Progenitor cell of endocrine pancreas (in vitro differentiated cells): ENCODE results near the gene KCNA1. TPM values are rescaled to one million over a fixed set of nuclear protein-coding genes. Genes with fewer than 3 reads are reported as not detected.

Source experiments
- DNase-seq: peaks from one replicate; pipeline ENCODE4 v3.0.0; 2021; ENCODE audit warnings: low spot score; ENCODE audit not compliant: unreplicated experiment
- H3K27ac Mint-ChIP-seq: 2 replicates; pipeline ENCODE4 v1.8.0; 2021; ENCODE audit warnings: mild to moderate bottlenecking, moderate library complexity, mixed read lengths
- H3K27me3 Mint-ChIP-seq: 2 replicates; pipeline ENCODE4 v1.8.0; 2021; ENCODE audit warnings: mixed read lengths
- H3K36me3 Mint-ChIP-seq: 2 replicates; pipeline ENCODE4 v1.8.0; 2022; ENCODE audit warnings: mixed read lengths; ENCODE audit not compliant: insufficient read depth
- H3K4me1 Mint-ChIP-seq: 2 replicates; pipeline ENCODE4 v1.8.0; 2021; ENCODE audit warnings: low read depth, mixed read lengths
- H3K4me3 Mint-ChIP-seq: 2 replicates; pipeline ENCODE4 v1.8.0; 2021; ENCODE audit warnings: low read depth, mild to moderate bottlenecking, moderate library complexity, mixed read lengths
- H3K9me3 Mint-ChIP-seq: 2 replicates; pipeline ENCODE4 v1.8.0; 2021; ENCODE audit warnings: low read depth, mixed read lengths
- total RNA-seq: library from RNA; stranded (reverse); gene quantifications from 2 replicates; pipeline ENCODE4 v1.2.1, GENCODE V29; 2021
- TF ChIP-seq, protein P1 (sequence below): fragments of 200-600 bp; sonication (generic); IDR thresholded peaks from one replicate; pipeline ENCODE4 v1.5.0; 2021; ENCODE audit warnings: antibody characterized with exemption, mild to moderate bottlenecking; ENCODE audit not compliant: unreplicated experiment

The KCNA1 gene
- total RNA-seq, 1 donor from 2014 or later = not detected

DNA sequence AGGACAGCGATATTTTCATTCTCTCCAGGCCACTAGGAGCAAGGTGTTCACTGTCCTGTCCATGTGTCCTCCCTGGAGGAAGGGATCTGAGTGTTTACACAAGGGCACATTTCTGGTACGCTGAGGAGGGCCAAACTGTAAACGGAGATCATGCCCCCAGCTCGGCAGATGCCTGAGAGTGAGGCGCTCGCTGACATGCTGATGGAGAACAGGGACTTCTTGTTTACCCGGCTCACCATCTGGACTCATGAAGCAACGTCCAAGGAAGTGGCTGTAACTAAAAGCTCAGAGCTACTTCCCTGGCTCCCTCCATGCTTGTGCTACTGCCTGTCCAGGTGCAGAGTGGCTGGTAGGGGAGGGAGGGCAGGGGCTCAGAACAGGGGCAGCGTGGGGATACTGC, 43.4 kb upstream of the KCNA1 start:
- H3K4me3 Mint-ChIP-seq = no peak overlapping the region
- H3K4me1 Mint-ChIP-seq = no peaks in the 10 kb centered on the region
- no peak for DNase-seq
- peaks cover 90% of the 10 kb centered on the region for H3K27me3 Mint-ChIP-seq
- no peaks in the 10 kb centered on the region for H3K9me3 Mint-ChIP-seq
- H3K36me3 Mint-ChIP-seq = no peaks in the 10 kb centered on the region
- no peak overlapping the region for H3K27ac Mint-ChIP-seq
- TF ChIP-seq, protein P1, sequence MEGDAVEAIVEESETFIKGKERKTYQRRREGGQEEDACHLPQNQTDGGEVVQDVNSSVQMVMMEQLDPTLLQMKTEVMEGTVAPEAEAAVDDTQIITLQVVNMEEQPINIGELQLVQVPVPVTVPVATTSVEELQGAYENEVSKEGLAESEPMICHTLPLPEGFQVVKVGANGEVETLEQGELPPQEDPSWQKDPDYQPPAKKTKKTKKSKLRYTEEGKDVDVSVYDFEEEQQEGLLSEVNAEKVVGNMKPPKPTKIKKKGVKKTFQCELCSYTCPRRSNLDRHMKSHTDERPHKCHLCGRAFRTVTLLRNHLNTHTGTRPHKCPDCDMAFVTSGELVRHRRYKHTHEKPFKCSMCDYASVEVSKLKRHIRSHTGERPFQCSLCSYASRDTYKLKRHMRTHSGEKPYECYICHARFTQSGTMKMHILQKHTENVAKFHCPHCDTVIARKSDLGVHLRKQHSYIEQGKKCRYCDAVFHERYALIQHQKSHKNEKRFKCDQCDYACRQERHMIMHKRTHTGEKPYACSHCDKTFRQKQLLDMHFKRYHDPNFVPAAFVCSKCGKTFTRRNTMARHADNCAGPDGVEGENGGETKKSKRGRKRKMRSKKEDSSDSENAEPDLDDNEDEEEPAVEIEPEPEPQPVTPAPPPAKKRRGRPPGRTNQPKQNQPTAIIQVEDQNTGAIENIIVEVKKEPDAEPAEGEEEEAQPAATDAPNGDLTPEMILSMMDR = no peak

DNA sequence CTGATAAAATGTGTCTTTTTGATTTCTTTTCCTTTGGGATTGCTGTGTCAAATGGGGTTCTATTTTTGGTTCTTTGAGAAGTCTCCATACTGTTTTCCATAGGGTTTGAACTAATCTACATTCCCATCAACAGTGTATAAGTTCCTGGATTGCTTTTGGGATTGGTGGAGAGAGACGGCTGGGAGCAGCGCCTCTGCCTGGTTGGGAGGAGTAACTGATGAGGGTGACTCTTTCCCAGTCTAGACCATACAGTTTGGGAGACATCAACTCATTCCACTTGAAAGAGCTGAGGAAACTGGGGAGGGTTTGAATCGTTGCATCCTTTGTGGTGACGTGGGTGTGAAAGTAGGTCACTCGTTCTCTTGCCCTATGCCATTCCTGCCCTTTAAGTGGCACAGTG, 42.3 kb upstream of the KCNA1 start:
- no peaks in the 10 kb centered on the region for H3K9me3 Mint-ChIP-seq
- no peaks in the 10 kb centered on the region for H3K4me1 Mint-ChIP-seq
- TF ChIP-seq, protein P1 = no peak
- no peak overlapping the region for H3K27ac Mint-ChIP-seq
- no peaks in the 10 kb centered on the region for H3K36me3 Mint-ChIP-seq
- DNase-seq = no peak
- H3K27me3 Mint-ChIP-seq = peaks cover 91% of the 10 kb centered on the region
- no peak overlapping the region for H3K4me3 Mint-ChIP-seq

- H3K27me3 Mint-ChIP-seq = peaks cover 78% of the 10 kb centered on the region
Observed at GRCh38 chr12:4870423-4870822, 39.3 kb upstream of the KCNA1 start.

DNA sequence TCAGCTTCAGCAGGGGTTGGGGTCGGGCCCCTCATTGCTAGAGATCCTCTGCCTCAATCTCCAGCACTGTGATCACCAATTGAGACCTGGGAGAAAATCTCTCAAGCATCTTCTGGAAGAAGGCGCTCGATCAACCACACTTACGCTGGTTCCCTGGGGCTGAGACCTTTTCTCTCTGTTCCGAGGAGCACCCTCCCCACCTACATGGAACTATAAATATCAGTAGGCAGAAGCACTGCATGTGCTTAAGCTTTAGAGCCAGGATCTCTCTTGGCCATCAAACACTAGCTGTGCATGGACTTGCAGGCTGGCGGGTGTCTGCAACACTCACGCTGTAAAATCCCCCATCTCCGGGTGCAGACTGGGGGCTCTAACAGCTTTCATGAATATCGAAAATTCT, 38.2 kb upstream of the KCNA1 start:
- H3K27me3 Mint-ChIP-seq = peaks cover 80% of the 10 kb centered on the region
- H3K9me3 Mint-ChIP-seq = no peaks in the 10 kb centered on the region
- no peak overlapping the region for H3K27ac Mint-ChIP-seq
- no peaks in the 10 kb centered on the region for H3K4me1 Mint-ChIP-seq
- no peak overlapping the region for H3K4me3 Mint-ChIP-seq
- no peak for DNase-seq
- H3K36me3 Mint-ChIP-seq = no peaks in the 10 kb centered on the region
- TF ChIP-seq, protein P1 = no peak

More at GRCh38 chr12:4870423-4870822, 39.3 kb upstream of the KCNA1 start:
- no peaks in the 10 kb centered on the region for H3K4me1 Mint-ChIP-seq
- no peak overlapping the region for H3K4me3 Mint-ChIP-seq
- H3K36me3 Mint-ChIP-seq = no peaks in the 10 kb centered on the region
- no peak overlapping the region for H3K27ac Mint-ChIP-seq
- TF ChIP-seq, protein P1 = no peak
- DNase-seq = no peak
- no peaks in the 10 kb centered on the region for H3K9me3 Mint-ChIP-seq

DNA sequence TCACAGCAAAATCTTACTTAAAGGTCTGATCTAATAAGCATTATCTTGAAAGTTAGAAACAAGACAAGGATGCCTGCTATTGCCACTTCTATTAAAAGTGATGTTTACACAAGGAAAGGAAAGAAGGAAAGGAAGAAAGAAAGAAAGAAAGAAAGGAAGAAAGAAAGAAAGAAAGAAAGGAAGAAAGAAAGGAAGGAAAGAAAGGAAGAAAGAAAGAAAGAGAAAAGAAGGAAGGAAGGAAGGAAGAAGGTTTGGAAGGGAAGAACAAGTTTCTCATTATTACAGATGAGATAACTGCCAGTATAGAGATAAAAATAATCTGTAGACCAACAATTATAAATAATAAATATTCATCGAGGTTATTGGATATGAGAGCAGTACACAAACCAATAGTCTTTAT, 35.8 kb upstream of the KCNA1 start:
- TF ChIP-seq, protein P1 = no peak
- peaks cover 7% of the 10 kb centered on the region for H3K9me3 Mint-ChIP-seq
- H3K27ac Mint-ChIP-seq = no peak overlapping the region
- peaks cover 72% of the 10 kb centered on the region for H3K27me3 Mint-ChIP-seq
- H3K4me1 Mint-ChIP-seq = no peaks in the 10 kb centered on the region
- H3K36me3 Mint-ChIP-seq = no peaks in the 10 kb centered on the region
- DNase-seq = no peak
- H3K4me3 Mint-ChIP-seq = no peak overlapping the region
